ENCODE results near the gene MAJIN.
"Not testable (repeated sequence)": the region's sequence is repeated elsewhere in the genome, so short reads cannot be mapped to it uniquely, and the experiment has no call there.

Gene MAJIN

GRCh38 chr11:64990222-64990923 lies 18.5 kb upstream of the MAJIN start:
- DNase-seq = no peak

DNA sequence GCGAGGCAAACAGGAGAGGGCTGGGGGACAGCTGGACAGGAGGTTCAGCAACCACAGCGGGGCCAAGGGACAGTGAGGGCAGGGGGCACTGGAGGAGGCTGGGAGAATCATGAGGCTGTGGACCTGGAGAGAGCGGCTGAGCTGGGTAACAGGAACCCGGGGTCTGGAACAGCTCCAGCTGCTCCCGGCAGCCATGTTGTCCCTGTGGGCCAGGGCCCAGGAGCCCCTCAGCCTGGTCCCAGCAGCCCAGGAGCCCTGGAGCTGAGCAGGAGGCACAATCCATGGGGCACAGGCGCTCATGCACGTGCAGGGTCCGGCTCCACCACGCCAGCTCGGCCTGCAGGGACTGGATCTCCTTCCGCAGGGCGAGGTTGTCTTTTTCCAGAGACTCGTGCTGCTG lies 17.5 kb upstream of the MAJIN start:
- DNase-seq = no peak

DNA sequence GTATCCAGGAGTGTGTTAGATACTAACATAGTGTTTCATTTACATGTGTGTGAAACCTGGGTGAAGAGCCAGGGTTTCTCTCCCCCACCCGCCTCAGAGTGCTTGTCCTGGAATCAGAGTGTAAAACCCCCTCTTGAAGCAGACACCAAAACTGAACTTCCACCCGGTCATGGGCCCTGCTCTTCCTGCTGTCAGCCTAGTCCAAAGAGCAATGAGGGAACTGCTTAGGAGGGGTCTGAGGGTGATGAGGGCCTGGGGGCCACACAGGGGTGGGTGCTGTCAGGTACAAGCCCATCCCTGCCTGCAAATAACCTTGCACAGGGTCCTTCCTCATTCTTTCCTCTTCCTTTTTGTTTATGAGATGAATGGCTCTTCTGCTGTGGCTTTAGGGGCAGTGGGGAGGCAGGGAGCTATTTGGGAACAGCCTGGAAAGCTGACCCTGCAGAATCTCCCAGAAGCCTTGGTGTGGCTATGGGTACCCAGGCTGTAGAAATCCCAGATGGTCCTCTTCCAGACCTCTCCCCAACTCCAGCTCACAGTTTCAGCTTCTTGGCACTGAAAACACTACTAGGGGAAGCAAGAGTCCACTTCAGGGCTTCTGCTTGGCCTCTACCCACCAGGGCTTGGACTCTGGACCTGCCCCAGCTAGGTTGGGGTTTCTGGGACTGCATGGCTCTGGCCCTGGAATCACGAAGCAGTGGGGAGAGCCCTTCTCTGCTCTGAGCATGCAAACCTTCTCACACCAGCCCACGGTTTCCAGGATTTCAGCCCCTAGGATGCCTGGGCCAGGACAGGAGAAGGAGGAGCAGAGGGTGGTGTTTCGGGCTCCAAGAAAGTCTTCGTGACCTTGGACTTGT lies 16.3 kb upstream of the MAJIN start:
- no peak for DNase-seq

DNA sequence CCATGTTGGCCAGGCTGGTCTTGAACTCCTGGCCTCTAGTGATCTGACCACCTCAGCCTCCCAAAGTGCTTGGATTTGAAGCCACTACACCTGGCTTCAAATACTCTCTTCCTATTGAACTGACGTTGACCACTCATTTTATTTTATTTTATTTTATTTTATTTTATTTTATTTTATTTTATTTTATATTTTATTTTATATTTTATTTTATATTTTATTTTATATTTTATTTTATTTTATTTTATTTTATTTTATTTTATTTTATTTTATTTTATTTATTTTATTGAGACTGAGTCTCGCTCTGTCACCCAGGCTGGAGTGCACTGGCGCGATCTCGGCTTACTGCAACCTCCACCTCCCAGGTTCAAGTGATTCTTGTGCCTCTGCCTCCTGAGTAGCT lies 11.4 kb upstream of the MAJIN start:
- not testable (repeated sequence) for DNase-seq

GRCh38 chr11:64976651-64977050 lies 4.7 kb upstream of the MAJIN start:
- DNase-seq = no peak

- no peak for DNase-seq
Observed at GRCh38 chr11:64974124-64974523, 2.2 kb upstream of the MAJIN start.

GRCh38 chr11:64970731-64971151 lies 1.2 kb downstream of the MAJIN start:
- no peak for DNase-seq

DNA sequence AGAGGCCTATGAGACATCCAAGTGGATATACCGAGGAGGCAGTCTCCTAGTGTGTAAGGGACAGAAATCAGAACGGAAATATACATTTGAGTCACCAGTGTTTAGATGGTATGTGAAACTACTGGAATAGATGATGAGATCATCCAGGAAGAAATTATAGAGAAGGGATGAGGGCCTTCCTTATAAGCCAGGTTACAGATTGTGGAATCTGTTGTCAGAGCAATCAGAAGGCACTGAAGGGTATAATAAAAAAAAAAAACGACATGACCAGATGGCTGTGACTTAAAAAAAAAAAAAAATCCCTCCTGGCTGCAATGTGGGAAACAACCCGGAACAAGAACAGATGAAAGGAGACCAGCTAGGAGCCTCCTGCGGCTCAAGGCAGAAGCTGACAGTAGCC lies 2.7 kb downstream of the MAJIN start:
- no peak for DNase-seq

GRCh38 chr11:64967375-64967774 lies 4.5 kb downstream of the MAJIN start:
- no peak for DNase-seq

DNA sequence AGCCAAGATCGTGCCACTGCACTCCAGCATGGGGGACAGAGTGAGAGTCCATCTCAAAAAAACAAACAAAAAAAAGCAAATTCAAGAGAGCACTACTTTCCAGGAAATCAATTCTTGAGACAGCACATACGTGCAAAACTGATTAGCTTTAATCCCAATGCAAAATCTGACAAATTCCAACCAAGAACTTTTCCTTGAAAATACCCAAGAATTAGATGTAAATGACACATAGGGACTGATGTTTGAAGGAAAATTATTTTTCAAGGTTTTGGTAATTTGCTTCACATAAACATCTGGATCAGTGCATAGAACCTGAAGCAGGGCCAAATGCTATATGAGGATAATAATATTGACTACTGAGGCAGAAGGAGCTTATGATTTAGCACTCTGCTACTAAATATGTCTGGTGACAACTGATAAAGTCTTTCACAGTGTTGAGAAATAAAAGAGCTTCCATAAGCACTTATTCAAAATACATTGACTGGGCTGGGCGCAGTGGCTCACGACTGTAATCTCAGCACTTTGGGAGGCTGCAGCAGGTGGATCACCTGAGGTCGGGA lies 8.8 kb downstream of the MAJIN start:
- DNase-seq = no peak

- no peak for DNase-seq
Observed at GRCh38 chr11:64960719-64961118, 11.2 kb downstream of the MAJIN start.

DNA sequence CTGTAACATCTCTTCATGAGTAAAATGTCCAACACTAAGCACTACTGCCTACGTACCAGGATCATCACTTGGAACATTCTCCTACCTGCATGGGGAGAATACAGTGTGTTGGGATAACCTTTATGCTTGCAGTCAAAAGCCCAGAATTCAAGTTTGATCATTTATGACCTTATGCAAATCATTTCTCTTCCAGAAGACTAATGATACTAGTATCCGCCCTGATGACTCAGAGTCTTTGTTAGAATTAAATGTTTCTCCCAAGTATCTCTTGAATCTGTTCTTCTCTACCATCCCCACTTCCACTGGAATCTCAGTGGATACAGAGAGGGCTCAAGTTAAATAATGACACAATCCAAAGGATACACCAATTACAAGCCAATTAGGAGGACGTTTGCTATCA lies 12.4 kb downstream of the MAJIN start:
- no peak for DNase-seq

DNA sequence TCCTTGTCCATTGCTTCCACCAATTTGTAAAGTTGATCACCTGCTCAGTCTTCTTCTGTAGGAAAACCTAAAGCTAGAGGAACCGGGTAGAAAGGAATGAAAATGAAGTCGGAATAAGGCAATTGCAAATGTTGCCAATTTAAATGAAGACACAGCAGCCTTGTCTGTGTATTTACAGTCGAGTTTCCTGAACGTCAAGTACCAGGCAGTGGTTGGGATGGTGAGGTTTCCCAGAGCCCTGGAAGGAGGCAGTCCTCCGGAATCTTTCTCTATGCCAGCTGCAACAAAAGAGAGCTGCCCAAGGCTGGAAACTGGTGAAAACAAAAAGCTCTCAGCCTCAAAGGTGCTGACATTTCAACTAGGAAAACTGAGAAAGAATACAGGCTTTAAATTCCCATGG lies 17.7 kb downstream of the MAJIN start:
- DNase-seq = no peak

- no peak for DNase-seq
Observed at GRCh38 chr11:64951529-64951928, 20.4 kb downstream of the MAJIN start.

DNA sequence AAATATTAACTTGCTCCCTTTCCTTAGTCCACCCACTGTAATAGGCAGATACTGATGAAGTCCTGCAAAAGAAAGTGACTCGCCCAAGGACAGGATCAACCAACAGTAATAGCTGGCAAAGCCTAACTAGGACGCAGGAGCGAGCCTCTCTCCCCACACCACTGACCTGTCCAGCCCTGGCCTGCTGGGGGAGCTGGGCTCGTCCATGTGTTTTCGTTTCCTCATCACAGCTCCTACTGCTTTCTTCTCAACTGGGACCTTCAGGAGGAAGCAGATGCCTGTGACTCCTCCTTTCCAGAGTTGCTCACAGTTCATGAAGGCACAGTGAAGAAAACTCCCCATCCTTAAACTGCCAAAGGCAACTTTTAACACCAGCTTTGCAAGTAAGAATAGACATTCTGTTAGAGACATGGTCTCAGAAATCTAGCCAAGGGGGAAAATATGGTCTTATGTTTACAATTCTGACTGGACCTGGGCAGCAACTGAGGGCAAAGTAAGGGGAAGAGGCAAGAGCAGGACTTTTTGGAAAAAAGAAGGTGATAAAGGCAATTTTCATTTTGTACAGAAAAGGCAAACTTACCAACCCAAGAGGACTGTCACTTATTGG lies 24.6 kb downstream of the MAJIN start:
- no peak for DNase-seq

GRCh38 chr11:64936539-64936938 lies 35.4 kb downstream of the MAJIN start:
- no peak for DNase-seq

DNA sequence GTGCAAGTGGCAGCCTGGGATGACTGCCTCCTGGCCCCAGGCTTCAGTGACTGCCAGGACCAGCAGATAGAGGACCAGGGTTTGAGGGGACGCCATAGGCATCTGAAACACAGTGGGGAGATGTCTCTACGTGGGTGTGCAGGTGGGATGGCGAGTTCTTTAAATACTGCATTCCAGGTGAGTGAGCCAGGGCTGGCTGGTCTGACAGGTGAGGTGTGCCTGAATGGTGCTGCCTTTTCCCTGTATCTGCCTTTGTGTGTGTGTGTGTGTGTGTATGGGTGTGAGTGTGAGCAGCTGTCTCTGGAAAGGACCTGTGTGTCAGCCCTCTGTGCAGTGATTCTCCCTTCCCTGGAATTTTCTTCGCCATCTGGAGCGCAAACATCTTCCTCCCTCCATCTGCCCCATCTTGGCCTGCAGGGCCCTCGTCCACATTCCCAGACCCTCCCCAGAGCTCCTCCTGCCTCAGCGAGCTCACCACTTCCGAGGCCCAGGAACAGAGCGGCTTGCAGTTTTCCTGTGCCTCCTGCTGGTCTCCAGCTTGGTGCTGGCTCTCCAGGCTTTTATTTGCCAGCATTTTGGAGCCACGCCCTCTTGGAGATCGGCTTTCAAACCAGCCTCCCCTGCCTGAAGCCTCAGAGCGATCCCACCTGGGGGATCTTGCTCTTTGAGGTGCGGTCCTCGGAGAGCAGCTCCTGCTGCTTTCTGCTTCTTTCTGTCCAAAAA lies 36.4 kb downstream of the MAJIN start, which contains the start of gene GPHA2:
Gene GPHA2 (minus strand): TSS at position 535 of the 723 bp plus-strand sequence. CDS start 433 bp downstream, at position 102.
- peak; percentile 38 to 41 for DNase-seq

- DNase-seq = no peak
Observed at GRCh38 chr11:64934682-64935358, 37.1 kb downstream of the MAJIN start.

GRCh38 chr11:64933935-64934681 lies 37.8 kb downstream of the MAJIN start:
- DNase-seq = no peak

DNA sequence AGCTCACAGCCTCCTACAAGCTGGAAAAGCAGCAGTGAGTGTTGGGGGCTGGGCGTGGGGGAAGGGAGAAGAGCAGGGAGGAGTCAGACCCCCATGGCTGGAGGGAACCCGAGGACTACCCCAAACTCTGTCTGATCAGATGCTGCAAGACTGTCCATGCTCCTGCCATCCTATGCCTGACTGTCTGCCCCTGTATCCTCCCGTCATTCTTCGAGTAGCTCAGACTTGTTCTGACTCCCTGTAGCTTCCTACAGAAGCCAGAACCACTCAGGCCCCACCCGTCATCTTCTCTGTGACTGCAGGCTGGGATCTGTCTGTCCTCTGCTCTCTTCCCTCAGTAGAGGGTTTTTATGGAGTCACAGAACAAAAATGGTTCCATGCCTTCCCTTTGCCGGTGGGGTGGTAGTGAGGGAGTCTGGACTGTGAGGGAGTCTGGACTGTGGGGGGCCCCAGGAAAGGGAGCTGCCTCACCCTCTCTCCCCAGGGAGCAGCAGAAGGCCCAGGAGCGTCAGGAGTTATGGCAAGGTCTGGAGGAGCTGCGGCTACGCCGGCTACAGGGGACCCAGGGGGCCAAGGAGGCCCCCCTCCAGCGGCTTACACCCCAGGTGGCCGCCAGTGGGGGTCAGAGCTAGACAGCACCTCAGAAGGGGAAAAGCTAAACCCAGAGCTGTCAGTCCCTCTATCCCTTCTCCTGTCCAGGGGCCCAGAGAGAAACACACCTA lies 38.5 kb downstream of the MAJIN start:
- no peak for DNase-seq

- no peak for DNase-seq
Observed at GRCh38 chr11:64932324-64932723, 39.6 kb downstream of the MAJIN start.
